ENCODE data around the gene MATN3.

The MATN3 gene

DNA sequence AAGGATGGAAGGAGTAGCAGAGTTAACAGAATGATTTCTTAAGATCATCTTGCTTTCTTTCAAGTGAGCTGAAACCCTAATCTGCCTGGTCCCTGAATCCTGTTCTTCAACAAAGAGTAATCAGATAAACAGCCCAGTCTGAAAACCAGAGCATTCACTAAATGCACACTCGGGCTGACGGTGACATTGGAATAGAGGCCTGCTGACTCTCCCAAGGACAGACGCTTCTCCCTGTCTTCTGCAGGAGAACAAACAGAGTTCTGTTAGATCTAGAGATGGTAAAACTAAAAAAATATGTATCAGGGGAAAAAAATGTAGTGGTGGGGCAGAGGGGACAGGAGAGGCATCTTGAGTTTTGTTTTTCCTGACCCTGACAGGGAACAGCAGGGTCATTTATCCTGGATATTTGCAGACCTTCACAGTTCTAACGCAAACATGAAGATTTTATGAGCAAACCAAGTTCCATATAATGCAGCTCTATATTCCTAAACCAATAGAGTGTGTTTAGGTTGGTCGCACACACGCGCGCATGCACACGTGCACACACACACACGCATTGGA, 7.3 kb downstream of the MATN3 start:
- DNase-seq (ENCODE audit: low read depth) = no peak
- TF ChIP-seq, protein P1, sequence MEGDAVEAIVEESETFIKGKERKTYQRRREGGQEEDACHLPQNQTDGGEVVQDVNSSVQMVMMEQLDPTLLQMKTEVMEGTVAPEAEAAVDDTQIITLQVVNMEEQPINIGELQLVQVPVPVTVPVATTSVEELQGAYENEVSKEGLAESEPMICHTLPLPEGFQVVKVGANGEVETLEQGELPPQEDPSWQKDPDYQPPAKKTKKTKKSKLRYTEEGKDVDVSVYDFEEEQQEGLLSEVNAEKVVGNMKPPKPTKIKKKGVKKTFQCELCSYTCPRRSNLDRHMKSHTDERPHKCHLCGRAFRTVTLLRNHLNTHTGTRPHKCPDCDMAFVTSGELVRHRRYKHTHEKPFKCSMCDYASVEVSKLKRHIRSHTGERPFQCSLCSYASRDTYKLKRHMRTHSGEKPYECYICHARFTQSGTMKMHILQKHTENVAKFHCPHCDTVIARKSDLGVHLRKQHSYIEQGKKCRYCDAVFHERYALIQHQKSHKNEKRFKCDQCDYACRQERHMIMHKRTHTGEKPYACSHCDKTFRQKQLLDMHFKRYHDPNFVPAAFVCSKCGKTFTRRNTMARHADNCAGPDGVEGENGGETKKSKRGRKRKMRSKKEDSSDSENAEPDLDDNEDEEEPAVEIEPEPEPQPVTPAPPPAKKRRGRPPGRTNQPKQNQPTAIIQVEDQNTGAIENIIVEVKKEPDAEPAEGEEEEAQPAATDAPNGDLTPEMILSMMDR (conservative IDR thresholded peaks at IDR 0.05; ENCODE audit: low read depth, low read length) = no peak
- H3K4me3 ChIP-seq (ENCODE audit: low read depth, low read length) = no peak overlapping the region

DNA sequence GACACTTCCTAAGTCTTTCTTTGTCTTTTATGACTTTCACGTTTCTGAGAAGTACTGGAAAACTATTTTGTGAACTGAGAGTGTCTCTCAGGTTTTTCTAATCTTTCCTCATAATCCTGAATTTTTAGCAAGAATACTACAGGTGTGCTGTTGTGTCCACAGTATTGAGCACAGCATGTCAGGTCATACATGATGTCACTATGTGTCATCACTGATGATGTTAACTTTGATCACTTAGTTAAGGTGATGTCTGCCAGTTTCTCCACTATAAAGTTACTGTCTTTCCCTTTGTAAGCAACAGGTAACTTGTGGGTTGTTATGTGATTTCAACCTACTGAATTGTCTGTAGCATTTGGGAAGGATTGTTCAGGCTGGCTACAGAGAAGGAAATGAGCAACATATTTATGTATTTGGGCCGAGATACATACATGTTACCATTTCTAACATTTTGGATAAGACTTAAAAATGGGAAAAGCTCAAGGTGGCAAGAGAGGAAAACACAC, 11.1 kb downstream of the MATN3 start:
- no peak for DNase-seq (ENCODE audit: low read depth)
- H3K4me3 ChIP-seq (ENCODE audit: low read depth, low read length) = no peak overlapping the region
- TF ChIP-seq, protein P1 (conservative IDR thresholded peaks at IDR 0.05; ENCODE audit: low read depth, low read length) = no peak

DNA sequence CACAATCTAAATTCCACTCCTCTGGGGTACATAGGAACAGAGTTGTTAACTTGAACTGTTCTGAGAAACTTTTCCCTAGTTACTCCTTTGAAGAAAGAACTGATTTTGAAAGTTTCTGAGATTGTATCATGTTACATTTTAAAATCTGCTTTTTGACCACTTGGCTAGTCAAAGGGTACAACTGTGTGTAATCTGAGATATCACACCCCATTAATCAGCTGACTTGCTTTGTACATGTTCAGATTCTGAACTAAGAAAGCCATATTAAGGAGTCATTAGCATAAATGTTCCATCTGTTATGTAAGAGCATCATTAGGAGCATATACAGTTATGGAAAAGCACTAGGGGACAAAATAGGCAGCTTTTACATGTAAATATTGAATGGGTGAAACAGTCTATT, 18.7 kb downstream of the MATN3 start:
- no peak for DNase-seq (ENCODE audit: low read depth)
- TF ChIP-seq, protein P1 (conservative IDR thresholded peaks at IDR 0.05; ENCODE audit: low read depth, low read length) = no peak
- H3K4me3 ChIP-seq (ENCODE audit: low read depth, low read length) = no peak overlapping the region

DNA sequence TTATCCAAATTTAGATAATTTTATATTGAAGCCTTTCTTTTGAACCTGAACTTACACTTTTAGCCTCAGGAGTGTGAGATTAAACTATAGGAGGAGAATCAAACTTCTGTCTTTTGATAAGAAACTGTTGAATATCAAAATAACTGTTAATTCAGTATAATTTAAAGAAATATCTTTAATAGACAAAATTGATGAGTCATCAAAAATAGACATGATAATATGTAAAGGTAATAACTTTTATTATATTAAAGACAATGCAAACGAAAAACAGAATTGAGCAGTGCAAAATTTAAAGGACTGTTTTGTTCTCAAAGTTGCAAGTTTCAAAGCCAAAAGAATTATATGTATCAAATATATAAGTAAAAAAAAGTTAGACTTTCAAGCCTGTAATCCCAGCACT, 20.6 kb downstream of the MATN3 start:
- no peak overlapping the region for H3K4me3 ChIP-seq (ENCODE audit: low read depth, low read length)
- TF ChIP-seq, protein P1 (conservative IDR thresholded peaks at IDR 0.05; ENCODE audit: low read depth, low read length) = no peak
- no peak for DNase-seq (ENCODE audit: low read depth)

DNA sequence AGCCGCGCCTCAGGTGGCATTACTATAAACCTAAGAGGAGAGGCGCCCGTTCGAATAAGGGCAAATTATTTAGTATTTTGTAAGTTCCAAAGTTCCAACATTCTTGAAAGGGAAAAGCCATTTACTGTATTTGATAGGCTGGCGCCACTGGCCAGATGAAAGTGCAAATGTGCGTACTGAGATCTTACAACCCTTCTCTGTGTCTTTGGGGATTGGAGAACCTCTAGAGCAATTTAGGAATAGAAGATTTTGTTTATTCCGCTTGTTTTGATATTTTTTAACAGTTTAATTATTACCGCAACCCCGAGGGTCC, 22.1 kb downstream of the MATN3 start:
- TF ChIP-seq, protein P1 (conservative IDR thresholded peaks at IDR 0.05; ENCODE audit: low read depth, low read length) = no peak
- H3K4me3 ChIP-seq (ENCODE audit: low read depth, low read length) = peak overlapping the region; percentile 68
- DNase-seq (ENCODE audit: low read depth) = no peak

DNA sequence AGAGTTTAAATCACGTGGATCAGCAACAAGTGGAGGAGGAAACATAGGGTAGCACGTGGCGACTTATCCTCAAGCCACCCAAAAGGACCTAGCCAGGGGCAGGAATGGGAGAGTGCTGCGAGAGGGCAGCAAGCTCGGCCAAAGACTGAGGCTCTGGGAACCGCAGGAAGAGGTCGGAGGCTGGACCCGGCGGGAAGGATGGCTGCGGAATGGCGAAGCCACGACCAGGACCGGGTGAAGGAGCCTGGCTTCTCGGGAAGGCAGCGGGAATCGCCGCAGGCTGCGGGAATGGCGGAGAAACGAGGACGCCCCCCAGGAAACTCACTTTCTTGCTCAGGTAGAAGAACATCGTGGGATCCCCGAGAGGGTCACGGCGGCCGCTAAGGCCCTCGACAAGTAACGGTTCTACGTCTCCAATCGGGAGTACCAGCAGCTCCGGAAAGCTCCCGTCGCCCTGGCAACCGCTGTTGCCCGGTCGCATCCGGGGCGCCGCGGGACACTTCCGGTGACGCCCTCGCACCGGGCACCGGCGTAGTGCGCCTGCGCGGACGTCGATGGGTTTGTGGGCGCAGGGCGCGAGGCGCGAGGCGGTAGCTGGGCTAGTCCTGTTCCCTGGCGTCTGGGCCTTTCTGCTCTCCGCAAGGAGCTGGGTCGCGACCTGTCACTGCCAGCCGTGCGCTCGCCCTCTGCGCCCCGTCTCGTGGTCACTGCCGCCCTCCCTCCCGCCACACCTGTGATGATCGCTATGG, 22.6 kb downstream of the MATN3 start, which contains the start of gene WDR35:
Gene WDR35 (minus strand): TSS at position 439 of the 749 bp plus-strand sequence. CDS start 90 bp downstream, at position 349.
- peak; percentile 83 for DNase-seq (ENCODE audit: low read depth)
- TF ChIP-seq, protein P1 (conservative IDR thresholded peaks at IDR 0.05; ENCODE audit: low read depth, low read length) = no peak
- peak within 1 kb of the TSS; percentile 68 for H3K4me3 ChIP-seq (ENCODE audit: low read depth, low read length)

DNA sequence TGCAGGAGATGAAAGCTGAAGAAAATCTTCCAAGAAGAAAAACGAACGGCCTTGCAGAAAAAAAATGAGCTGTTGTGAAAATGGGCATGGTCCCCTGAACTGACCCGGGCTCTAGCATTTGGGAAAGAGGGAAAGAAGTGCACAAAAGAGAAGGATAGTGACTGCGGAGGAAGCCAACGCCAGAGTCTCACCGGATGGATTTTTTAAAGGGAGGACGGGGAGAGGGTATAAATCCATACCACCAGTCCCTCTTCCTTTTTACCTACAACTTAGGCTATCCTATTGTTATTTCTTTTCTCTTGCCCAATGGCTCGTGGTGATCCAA, 23.2 kb downstream of the MATN3 start:
- TF ChIP-seq, protein P1 (conservative IDR thresholded peaks at IDR 0.05; ENCODE audit: low read depth, low read length) = no peak
- no peak for DNase-seq (ENCODE audit: low read depth)
- peak overlapping the region; percentile 68 for H3K4me3 ChIP-seq (ENCODE audit: low read depth, low read length)
